Stomach smooth muscle (tissue), 2 donors: ENCODE data around the gene PTPRQ.
A peak's percentile ranks its signal among the peaks of the same experiment; 100 is the strongest.

Source experiments
- H3K27ac ChIP-seq: one replicate; pipeline ENCODE4 v1.7.0; 2013; ENCODE audit warnings: mild to moderate bottlenecking, low read length, inconsistent platforms
- H3K27me3 ChIP-seq, 2 donors: one replicate each; pipeline ENCODE4 v1.7.0; 2013; ENCODE audit warnings: low read length in 2 of 2; ENCODE audit not compliant: insufficient read depth in 2 of 2, control insufficient read depth in 1 of 2
- H3K36me3 ChIP-seq, 2 donors: one replicate each; pipeline ENCODE4 v1.7.0; 2013; ENCODE audit warnings: low read length in 2 of 2; ENCODE audit not compliant: control insufficient read depth in 2 of 2, insufficient read depth in 2 of 2
- H3K4me1 ChIP-seq: one replicate; pipeline ENCODE4 v1.7.0; 2013; ENCODE audit warnings: low read length; ENCODE audit not compliant: control insufficient read depth, insufficient read depth
- H3K4me3 ChIP-seq, 2 donors: one replicate each; pipeline ENCODE4 v1.7.0; 2013; ENCODE audit warnings: low read length in 2 of 2
- H3K9ac ChIP-seq, 2 donors: one replicate each; pipeline ENCODE4 v1.7.0; 2013; ENCODE audit warnings: low read length in 2 of 2, mild to moderate bottlenecking in 1 of 2
- H3K9me3 ChIP-seq, 2 donors: one replicate each; pipeline ENCODE4 v1.7.0; 2013; ENCODE audit warnings: low read length in 2 of 2; ENCODE audit not compliant: control insufficient read depth in 2 of 2
- donor health status: healthy.
- donor health status: Pancreatic carcinoma.

PTPRQ gene

DNA sequence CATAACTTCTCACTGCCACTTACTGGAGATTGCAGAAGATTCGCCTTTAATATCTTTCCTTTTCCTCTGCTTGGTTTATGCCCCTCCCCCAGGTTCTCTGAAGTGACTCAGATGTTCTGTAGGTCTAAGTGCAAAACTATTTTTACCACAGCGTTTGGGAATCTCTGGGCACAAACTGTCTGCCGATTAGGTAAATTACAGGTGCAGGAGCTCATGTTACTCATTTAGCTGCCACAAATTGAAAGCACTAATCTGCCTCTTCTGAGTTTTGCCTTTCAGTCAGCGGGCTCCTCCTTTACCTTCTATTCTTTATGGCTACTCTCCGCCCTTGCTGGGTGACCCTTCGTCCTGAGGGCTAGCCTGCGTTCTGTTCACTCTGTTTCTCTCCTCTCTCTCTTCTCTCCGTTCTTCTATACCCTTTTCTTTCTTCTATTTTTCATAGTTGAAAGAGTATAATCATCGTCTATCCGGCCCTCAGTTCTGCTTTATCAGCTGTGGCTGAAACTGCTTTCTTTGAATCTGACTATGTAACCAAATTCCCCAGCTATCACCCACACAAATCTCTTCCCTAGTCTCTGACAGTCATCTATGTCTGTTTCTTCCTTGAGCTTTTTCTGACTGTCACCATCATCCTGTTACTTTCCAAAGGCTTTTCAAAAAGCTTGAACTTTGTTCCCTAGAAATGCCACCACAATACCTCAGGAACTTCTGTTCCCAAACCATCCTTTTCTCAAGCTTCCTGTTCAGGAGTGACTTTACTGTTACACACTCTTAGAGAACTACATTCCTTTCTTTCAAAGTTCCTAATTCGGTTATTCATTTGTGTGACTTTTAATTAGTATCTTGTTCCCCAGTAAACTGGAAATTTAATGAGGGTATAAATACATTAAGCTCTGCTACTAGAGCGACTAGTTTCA, 259.1 kb downstream of the PTPRQ start:
- no peak overlapping the region for H3K4me3 ChIP-seq
- no peak overlapping the region for H3K27ac ChIP-seq
- H3K9ac ChIP-seq: no peak overlapping the region
- peaks cover 0 to 2% of the 10 kb centered on the region in 2 donors for H3K27me3 ChIP-seq
- H3K36me3 ChIP-seq: no peaks in the 10 kb centered on the region
- no peaks in the 10 kb centered on the region for H3K4me1 ChIP-seq
- H3K9me3 ChIP-seq: no peaks in the 10 kb centered on the region

DNA sequence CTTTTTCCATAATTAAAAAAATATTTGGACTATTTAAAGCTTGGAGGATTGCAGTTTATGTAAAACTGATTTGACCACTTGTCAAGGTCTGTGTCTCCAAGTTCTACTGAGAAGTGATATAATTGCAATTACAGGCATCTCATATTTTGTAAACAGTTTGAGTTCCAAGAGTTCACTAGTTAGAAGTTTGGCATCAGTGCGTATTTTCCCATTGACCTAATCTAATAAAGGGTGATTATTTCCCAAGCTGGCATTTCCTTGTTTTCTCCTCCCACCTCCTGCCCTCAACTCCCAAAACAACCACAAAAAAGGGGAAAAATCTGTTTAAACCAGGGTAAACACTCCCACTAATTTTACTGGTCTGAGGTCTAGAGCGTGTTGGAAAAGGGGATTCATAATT, 260.4 kb downstream of the PTPRQ start:
- H3K27ac ChIP-seq: no peak overlapping the region
- no peaks in the 10 kb centered on the region for H3K36me3 ChIP-seq
- H3K4me1 ChIP-seq: no peaks in the 10 kb centered on the region
- no peaks in the 10 kb centered on the region for H3K9me3 ChIP-seq
- H3K27me3 ChIP-seq: peaks cover 6% of the 10 kb centered on the region in 2 donors
- no peak overlapping the region for H3K4me3 ChIP-seq
- H3K9ac ChIP-seq: no peak overlapping the region

GRCh38 chr12:80707126-80707829, 263.2 kb downstream of the PTPRQ start, which contains the start of gene MYF6:
MYF6 (plus strand) TSS chr12:80707634; CDS start chr12:80707720, 86 bp downstream.
- Histone ChIP-seq H3K27me3 (peaks cover 6 to 11% of the 10 kb centered on the region in 2 donors), H3K9ac (peak within 1 kb of the TSS in 1 of 2 donors; percentile 43), H3K9me3 (no peaks in the 10 kb centered on the region), H3K4me3 (peak within 1 kb of the TSS in 1 of 2 donors; percentile 17), H3K36me3 (no peaks in the 10 kb centered on the region), H3K4me1 (no peaks in the 10 kb centered on the region), H3K27ac (no peak within 1 kb of the TSS)

- Histone ChIP-seq H3K9ac (peak overlapping the region in 1 of 2 donors; percentile 43), H3K27ac (no peak overlapping the region), H3K36me3 (no peaks in the 10 kb centered on the region), H3K9me3 (no peaks in the 10 kb centered on the region), H3K4me1 (no peaks in the 10 kb centered on the region), H3K4me3 (no peak overlapping the region), H3K27me3 (peaks cover 6 to 11% of the 10 kb centered on the region in 2 donors)
Measured at GRCh38 chr12:80707830-80708258, 263.8 kb downstream of the PTPRQ start.

DNA sequence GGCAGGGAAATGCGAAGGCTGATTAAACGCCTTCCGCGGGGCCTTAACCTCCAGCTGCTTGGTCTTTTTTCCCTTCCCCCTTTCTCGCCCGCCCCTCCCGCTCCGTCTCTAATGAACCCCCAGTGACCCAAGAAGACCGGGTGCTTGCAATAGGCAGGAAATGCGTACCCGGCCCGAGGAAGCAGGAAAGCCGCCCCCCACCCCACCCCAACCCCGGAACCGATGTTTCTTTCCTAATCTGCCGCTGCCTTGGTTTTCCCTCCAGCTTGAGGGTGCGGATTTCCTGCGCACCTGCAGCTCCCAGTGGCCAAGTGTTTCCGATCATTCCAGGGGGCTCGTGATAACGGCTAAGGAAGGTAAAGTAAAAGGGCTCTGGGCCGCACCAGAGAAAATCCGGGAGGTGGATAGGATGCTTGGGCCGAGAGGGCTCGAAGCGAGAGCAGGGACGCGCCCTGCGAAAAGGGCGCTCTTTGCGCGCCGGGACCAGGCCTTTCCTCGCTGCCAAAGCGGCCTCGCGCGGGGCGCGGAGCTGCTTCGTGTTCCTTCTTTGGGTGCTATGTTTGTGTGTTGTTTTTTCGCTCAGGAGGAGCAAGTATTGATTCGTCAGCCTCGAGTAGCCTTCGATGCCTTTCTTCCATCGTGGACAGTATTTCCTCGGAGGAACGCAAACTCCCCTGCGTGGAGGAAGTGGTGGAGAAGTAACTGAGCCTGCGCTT, 264.4 kb downstream of the PTPRQ start:
- Histone ChIP-seq H3K36me3 (no peaks in the 10 kb centered on the region), H3K4me3 (peak overlapping the region in 1 of 2 donors; percentile 17), H3K27ac (no peak overlapping the region), H3K9me3 (no peaks in the 10 kb centered on the region), H3K27me3 (peaks cover 6 to 11% of the 10 kb centered on the region in 2 donors), H3K4me1 (no peaks in the 10 kb centered on the region), H3K9ac (no peak overlapping the region)

DNA sequence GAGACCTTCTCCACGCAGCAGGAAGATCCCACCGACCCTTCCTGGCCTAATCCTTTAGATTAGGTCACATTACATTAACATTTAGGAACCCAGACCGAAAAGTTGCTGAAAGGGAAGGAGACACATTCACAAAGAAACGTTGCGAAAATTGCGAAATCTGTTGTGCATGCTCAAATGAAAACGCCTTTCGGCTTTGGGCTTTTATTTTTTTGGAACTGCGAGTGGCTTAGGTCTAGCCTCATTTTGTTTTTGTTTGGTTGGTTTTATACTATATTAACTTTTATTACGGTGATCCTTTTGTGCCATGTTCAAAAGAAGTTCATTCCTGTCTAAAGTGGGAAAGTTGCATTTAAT, 264.9 kb downstream of the PTPRQ start:
- Histone ChIP-seq H3K27ac (no peak overlapping the region), H3K9me3 (no peaks in the 10 kb centered on the region), H3K27me3 (peaks cover 6 to 11% of the 10 kb centered on the region in 2 donors), H3K4me3 (peak overlapping the region in 1 of 2 donors; percentile 17), H3K9ac (no peak overlapping the region), H3K36me3 (no peaks in the 10 kb centered on the region), H3K4me1 (no peaks in the 10 kb centered on the region)

DNA sequence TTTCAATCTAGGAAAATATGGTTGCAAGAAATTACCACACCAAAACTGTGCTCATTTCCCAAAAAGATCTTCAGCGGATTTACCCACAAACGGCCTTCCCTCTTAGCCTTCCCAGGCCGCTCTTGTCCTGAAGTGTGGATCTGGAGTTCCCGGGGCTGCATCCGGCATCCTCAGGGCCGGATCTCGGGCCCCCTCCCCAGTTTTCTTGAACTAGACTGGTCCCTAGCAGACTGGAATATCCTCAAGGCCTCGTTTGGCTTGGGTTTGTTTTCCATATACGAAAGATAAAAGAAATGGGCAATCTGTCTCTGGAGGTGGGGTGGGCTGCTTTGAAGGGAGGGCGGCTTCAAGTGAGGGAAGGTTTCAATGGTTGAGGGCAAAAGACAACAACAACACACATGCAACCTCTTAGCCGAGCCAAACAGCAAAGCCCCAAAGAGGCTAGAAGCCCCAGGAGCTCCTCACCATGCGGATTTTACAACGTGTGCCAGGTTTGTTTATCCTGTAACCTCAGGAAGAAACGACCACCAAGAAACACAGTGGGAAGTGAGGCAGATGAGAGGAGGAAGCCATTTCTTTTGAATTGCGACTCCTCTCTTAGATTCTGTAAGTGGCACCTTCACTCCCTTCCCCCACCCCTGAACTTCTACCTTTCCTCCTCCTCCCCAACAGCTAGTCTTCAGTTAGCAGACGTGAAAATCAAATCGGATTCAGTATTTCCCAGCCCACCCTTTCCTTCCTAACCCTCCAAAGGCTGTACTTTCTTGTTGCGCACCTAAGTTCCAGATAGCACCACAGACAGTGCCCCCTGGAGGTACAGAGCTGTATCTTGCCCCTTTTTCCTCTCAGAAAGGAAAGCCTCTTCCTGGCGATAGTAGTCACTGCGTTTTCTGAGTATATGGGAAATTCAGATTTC, 266.0 kb downstream of the PTPRQ start:
- no peaks in the 10 kb centered on the region for H3K36me3 ChIP-seq
- peaks cover 6 to 11% of the 10 kb centered on the region in 2 donors for H3K27me3 ChIP-seq
- H3K4me3 ChIP-seq: no peak overlapping the region
- H3K27ac ChIP-seq: no peak overlapping the region
- H3K9ac ChIP-seq: no peak overlapping the region
- no peaks in the 10 kb centered on the region for H3K4me1 ChIP-seq
- H3K9me3 ChIP-seq: no peaks in the 10 kb centered on the region

DNA sequence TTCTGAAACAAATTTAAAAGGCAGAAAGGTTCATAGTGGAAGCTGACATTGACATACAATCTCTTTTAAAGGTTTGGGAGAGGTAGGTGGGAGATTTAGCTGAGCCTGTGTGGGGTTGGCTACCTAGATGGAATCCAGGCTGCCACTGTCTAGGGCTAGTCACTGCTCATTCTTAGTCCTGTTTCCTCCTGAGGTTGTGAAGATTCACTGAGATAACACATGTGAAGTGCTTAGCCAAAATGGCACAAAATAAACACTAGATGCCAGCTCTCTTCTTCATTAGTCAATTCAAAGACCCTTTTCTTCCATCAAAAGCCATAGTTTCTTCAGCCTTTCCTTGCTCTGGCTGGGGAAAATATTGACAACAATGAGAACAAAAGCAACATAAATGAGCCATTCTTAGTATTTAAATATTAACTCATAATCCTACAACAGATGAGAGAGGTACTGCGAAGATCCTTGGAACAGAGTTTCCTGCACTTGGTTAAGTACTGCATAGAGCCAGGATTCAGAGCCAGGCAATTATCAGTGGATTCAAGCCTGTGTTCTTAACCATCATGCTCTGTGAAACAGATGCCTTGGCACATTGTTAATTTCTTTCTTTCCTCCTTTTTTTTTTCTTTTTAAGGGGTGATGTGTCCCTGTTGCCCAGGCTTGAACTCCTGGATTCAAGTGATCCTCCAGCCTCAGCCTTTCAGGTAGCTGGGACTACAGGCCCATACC, 266.9 kb downstream of the PTPRQ start:
- Histone ChIP-seq H3K9me3 (no peaks in the 10 kb centered on the region), H3K4me1 (no peaks in the 10 kb centered on the region), H3K9ac (no peak overlapping the region), H3K27me3 (peaks cover 8 to 15% of the 10 kb centered on the region in 2 donors), H3K27ac (no peak overlapping the region), H3K4me3 (no peak overlapping the region), H3K36me3 (no peaks in the 10 kb centered on the region)

DNA sequence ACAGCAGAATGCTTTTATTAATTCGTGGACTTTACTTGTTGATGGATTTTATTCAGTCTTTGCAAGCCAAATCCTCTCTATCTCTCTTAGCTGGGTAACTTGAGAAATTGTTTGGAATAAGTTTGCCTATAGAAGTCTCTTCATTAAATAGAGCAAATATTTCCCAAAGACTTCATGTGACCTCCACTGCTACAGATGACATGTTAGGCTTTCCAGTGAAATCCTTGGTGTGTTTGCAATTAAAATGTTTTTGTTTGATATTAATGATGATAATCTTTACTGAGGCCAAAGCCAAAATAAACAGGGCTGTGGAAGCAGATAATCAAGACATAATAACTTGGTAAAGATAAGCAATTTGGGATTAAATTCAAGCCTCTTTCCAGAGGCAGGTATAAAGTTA, 267.8 kb downstream of the PTPRQ start:
- Histone ChIP-seq H3K9ac (no peak overlapping the region), H3K36me3 (no peaks in the 10 kb centered on the region), H3K4me1 (no peaks in the 10 kb centered on the region), H3K9me3 (no peaks in the 10 kb centered on the region), H3K4me3 (no peak overlapping the region), H3K27me3 (peaks cover 8 to 20% of the 10 kb centered on the region in 2 donors), H3K27ac (no peak overlapping the region)
